ENCODE measurements around the gene SLC35G3.
"Not testable (repeated sequence)": the region's sequence is repeated elsewhere in the genome, so short reads cannot be mapped to it uniquely, and the experiment has no call there.

The SLC35G3 gene

DNA sequence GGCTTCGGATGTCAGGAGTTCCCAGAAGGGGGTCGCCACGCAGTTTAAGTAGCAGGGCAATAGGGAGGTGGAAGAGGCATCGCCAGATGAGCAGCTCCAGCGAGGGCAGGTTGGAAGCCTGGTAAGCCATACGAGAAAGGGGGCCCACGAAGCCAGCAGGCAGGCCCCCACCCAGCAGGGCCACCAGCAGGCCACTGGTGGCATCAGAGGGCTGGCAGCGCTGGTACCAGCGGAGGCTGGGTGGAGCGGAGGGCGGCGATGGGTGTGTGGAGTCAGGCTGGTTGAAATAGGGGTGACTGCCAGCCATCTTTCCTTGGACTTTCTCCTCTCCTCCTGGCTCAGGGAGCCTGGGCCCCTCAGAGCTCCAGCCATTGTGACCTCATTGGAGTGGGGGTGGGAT lies at the start of gene SLC35G3:
Gene SLC35G3 (minus strand): TSS at position 393 of the 400 bp plus-strand sequence. CDS start 86 bp downstream, at position 307.
- intact Hi-C loops (cut with DNase I); DNase-seq: not testable (repeated sequence)

DNA sequence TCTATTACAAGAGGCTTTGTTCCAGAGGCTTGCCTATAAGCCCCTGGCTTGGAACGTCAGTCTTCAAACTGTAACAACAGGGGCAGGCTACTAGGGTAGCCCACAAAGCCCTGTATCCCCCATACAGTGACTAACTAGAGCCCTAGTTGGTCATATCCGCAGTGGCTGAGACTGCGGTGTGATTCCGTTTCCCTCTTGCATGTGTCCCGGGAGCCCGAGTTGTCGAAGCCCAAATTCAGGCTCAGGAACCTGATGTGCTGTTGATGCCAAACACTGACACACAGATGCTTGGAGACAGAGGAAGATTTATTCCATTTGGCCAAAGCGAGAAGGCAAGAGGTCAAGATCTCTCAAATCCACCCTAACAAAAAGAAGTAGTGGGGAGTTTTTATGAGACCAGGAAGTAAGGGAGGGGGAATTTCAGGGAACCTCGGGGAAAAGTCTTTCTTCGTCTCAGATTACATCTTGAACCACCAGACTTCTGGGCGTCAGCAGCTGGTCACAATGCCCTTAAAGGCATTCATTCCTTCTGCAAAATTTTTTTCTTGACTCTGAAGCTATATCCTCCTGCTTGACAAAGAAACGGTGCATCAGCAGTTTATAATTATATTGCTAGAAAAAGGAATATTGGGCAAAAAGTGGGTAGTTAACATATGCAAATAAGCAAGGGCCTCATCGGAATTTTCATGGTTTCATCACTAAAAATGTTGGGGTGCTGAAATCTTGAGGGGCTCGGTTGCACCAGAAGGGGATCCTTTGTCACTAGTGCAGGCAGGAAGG lies 49.6 kb upstream of the SLC35G3 start:
- DNase-seq: peak in 3 of 10 donors; percentile 14 to 25 (median 19)
- intact Hi-C loops (cut with DNase I): no loop called here

DNA sequence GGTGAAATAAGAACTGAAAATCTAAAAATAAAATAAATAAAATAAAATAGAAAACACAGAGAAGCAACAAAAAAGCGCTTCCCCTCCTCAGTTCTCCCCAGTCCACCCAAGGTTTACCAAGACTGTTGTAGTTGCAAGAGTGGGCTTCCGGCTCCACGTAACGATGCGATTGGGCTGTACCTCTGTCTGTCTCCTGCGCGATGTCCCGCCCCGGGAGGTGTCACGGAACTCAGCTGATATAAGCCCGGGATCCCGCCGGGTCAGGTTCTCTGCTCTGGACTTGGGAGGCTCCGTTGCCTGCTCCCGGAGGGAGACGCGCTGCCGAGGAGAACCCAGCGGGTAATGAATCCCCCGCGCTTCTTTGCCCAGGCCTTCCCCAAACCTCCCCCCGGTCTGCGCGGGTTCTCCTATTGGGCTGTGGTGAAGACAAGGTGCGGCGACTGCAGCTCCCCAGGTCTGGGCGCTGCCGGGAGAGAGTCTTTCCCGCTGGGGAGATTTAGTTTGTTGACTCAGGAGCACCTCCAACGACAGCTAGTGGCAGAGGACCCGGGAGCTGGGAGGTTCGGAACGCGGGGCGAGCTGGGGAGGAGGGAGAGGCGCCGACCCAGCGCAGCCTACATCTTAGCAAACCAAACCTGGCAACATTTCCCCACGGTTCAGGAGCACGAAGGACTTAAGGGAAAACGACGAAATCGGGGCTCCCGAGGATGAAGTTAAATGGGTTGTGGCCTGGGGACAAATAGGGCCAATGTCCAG lies 48.8 kb upstream of the SLC35G3 start, which contains the start of gene SLFN5:
Gene SLFN5 (plus strand): TSS at position 268 of the 756 bp plus-strand sequence. CDS start 15,619 bp downstream, outside the sequence.
- intact Hi-C loops (cut with DNase I): no loop called here
- DNase-seq: peak; percentile 81 to 98 (median 88)

DNA sequence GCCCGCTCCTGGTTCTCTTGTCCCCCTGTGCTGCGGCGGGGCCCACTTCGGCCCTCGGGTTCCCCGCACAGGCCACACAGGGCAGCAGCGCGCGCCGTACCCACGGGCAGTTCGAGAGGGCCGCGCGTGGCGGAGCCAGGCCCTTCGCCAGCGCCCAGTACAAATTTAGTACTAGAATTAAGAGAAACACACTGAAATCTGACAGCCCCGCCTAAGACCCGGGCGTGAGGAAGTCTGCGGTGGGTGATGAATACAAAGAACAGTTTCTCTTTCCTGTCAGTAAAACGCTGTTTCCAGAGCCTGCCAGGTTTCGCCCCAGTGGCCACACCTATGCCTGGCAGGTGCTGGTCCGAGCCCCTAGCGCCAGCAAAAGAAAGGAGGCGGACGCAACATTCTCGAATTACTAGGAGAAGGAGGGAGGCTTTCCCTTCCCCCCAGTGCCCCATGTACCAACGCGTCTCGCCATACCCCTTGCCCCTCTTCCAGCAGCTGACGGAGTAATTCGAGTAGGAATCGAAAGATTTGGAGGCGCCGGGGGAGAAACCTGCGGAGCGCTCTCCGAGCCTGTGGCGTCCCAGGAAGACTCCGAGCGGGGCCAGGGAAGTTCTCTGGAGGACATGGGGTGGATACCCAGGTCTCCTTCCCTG lies 48.1 kb upstream of the SLC35G3 start:
- peak in 8 of 10 donors; percentile 13 to 83 (median 20) for DNase-seq
- intact Hi-C loops (cut with DNase I): no loop called here

DNA sequence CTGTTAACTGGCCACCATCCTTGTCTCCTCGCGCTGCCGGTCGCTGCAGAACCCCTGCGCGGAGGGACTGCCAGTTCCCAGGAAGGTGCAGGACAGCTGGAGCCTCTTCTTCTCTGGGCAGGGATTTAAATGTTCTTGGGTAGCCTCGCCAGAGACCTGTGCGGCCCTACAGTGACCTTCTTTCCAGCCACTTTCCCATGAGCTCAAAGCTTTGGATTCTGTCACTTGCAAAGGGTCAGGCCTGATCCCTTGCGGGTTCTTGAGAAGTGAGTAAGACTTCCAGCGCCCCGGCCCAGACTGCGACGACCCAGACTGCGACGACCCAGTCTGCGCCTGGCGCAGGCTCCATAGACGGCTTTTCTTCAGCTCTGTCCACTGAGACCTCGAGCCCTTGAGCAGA lies 47.3 kb upstream of the SLC35G3 start:
- intact Hi-C loops (cut with DNase I): no loop called here
- no peak for DNase-seq

DNA sequence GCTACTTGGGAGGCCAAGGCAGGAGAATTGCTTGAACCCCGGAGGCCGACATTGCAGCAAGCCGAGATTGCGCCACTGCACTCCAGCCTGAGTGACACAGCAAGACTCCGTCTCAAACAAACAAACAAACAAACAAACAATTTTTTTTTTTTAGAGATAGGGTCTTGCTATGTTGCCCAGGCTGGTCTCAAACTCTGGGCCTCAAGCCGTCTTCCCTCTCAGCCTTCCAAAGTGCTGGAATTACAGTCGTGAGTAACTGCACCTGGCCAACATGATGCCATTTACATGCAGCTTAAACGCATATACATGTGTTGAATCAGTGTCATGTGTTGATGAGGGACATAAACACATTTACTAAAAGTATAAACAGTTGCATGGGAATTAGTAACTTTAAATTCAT lies 46.7 kb upstream of the SLC35G3 start:
- intact Hi-C loops (cut with DNase I): no loop called here
- DNase-seq: no peak

DNA sequence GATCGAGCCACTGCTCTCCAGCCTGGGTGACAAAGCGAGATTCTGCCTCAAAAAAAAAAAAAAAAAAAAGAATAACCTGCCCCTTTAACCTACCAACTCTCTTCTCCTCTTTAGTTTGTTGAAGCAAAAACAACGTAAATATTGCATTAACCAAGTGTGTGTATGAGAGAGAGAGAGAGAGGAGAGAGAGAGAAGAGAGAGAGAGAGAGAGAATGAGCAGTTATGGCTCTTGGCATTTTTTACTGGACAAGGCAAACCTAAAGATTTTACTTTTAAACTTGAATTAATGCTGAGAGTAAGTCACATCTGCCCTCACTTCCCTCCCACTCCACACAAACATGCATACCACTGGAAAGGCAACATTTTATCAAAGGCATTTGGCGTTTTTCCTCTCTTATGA lies 45.6 kb upstream of the SLC35G3 start:
- DNase-seq: no peak
- intact Hi-C loops (cut with DNase I): no loop called here

DNA sequence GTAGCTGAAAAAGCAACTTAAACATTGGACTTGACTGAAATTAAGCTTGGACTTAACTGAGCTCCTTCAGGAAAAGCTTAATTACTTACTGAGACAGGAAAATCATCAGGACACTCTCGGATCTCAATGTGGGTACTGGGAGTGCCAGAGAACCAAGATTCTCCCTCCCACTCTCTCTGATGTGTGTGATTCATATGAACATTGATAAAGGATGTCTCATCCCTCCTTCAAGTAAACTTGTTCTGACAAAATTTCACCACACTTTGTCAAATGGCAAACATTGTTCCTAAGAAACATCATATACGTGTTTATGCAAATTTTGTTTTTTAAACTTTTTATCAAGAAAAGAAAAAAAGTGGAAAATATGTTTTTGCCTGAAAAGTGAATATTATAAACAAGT lies 44.6 kb upstream of the SLC35G3 start:
- intact Hi-C loops (cut with DNase I): no loop called here
- no peak for DNase-seq

DNA sequence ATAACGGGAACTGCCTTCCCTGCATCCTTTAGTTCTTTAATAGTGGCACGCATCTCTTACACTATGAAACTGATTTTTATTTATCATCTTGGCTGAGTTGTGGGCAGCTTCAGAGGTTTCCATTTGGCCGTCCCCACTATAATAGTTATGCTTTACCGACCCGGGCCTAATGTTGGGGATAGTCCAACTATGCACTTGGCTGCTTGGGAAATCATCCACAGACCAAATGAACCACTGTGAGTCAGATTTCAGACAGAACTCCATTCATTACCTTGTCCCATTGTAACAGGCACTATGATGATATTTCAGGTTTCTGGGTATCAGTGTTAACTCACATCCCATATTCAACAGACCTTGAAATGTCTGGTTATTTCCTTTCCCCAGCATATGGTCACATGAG lies 42.6 kb upstream of the SLC35G3 start:
- intact Hi-C loops (cut with DNase I): no loop called here
- DNase-seq: no peak

DNA sequence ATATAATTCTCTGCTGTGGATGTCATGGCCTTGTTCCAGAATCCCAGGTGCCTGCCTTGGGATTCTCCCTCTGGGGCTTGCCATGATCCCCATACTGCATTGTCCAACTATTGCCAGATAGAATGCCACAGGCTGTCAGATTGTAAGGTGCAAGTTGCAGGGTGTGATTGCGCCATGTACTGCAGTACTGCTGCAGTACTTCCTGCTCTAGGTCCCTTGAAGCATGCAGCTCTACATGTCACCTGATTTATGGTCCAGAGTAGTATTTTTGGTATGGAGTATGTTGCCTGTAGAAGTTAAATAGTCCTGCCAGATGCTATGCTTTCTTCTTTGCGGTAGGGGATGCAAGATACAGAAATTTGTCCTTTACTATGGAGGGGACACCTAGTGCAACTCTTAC lies 41.7 kb upstream of the SLC35G3 start:
- intact Hi-C loops (cut with DNase I): no loop called here
- DNase-seq: no peak

DNA sequence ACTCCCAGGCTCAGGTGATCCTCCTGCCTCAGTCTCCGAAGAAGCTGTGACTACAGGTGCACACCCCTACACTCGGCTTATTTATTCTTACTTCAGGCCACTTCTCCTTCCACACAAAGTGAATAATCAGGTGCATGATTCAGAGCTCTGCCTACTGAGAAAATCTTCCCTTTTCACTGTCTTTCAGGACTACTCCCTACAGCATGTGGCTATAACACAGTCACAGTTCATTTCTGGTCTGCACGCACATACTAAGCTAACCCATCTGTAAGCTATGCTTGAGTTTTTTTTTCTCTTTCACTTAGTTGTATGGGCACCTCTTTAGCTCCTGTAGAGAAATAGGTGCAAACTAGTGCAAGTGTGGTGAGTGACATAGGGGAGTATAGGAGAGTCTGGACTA lies 41.1 kb upstream of the SLC35G3 start:
- DNase-seq: no peak
- intact Hi-C loops (cut with DNase I): no loop called here

DNA sequence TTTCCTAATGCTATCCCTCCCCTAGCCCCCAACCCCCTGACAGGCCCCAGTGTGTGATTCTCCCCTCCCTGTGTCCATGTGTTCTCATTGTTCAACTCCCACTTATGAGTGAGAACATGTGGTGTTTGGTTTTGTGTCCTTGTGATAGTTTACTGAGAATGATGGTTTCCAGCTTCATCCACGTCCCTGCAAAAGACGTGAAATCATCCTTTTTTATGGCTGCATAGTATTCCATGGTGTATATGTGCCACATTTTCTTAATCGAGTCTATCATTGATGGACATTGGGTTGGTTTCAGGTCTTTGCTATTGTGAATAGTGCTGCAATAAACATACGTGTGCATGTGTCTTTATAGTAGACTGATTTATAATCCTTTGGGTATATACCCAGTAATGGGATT lies 40.1 kb upstream of the SLC35G3 start:
- DNase-seq; intact Hi-C loops (cut with DNase I): not testable (repeated sequence)

DNA sequence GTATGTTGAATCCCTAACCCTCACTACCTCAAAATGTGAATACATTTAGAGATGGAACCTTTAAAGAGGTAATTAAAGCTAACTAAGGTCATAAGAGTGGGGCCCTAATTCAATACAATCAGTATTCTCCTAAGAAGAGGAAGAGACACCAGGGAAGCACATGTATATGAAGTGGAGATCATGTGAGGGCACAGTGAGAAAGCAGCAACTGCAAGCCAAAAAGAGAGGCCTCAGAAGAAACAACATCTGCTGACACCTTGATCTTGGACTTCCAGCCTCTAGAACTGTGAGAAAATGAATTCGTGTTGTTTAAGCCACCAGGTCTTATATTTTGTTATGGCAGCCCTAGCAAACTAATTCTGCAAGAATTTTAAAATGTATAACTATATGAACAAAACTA lies 35.4 kb upstream of the SLC35G3 start:
- intact Hi-C loops (cut with DNase I): no loop called here
- DNase-seq: no peak

DNA sequence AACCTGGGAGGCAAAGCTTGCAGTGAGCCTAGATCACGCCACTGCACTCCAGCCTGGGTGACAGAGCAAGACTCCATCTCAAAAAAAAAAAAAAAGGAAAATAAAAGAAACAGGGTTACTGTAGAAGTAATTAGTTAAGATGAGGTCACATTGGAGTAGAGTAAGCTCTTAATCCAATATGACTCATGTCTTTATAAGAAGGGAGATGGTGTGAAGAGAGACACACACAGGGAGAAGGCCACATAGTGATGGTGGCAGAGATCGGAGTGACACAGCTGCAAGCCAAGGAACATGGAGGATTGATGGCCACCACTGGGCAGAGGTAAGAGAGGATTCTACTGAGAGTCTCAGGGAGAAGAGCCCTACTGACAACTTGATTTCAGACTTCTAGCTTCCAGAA lies 33.4 kb upstream of the SLC35G3 start:
- intact Hi-C loops (cut with DNase I): no loop called here
- DNase-seq: no peak

DNA sequence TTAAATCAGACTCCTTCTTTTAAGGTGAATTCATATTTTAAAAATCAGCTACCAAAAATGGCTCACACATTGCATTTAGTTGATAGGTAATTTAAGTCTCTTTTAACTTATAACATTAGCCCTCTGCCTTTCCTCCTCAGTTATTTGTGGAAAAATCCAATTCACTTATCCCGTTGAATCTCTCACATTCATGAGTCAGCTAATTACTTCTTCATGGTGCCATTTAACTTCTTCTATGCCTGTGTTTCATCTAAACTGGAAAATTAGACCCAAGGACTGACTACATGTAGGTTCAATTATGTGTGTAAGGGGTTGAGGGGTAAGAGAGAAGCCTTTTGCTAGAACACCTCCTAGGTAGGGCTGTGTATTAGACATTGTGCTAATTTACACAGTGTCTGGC lies 30.2 kb upstream of the SLC35G3 start:
- intact Hi-C loops (cut with DNase I): no loop called here
- DNase-seq: no peak

DNA sequence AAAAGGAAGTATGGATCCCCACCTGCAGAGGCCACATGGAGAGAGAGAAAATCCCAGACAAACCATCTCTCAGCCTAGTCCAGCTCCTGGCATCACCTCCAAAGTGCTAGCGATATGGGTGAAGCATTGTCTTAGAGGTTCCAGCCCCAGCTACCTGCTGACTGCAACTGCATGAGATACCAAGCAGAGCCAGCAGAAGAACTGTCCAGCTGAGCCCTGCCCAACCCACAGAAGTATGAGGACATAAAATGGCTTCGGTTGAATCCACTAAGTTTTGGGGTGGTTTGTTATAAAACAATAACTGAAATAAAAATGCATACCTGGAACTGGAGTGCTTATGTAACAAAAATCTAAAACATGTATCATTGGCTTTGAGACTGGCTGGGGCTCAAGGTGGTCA lies 28.3 kb upstream of the SLC35G3 start:
- DNase-seq: no peak
- intact Hi-C loops (cut with DNase I): no loop called here

DNA sequence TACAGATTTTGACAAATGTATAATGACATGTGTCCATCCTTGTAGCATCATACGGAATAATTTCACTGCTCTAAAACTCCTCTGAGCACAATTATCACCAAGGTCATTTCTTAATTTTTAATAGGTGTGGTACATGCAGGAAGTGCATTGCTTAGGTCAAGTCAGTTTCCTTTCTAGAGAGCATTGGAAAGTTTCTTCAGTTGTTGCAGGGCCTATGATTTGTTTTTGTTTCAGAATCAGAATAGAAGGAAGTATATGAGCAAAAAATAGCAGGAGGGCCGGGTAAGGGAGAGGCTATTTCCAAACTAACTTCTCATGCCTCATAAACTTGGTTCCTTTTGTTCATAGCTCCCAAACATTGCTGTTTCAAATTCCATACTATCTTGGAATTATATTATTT lies 24.7 kb upstream of the SLC35G3 start:
- no peak for DNase-seq
- intact Hi-C loops (cut with DNase I): no loop called here

DNA sequence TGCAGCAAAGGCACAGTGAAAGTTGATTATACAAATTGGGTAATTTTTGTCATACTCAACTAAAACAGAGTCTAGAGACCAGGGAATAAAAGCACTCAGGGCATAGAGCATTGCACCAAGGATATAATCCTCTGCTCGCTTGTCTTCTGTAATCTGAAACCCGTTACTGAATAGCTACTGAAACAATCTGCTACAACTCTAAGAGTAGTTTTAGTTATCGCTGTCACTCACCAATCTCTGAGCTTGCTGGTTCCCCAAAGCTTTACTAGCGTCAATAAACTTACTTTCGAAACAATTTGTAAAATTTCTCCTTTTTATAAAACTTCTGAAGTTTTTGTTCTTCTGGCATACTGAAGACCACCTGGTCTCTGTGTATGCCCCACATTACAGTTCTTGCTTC lies 22.9 kb upstream of the SLC35G3 start:
- DNase-seq: no peak
- intact Hi-C loops (cut with DNase I): no loop called here

DNA sequence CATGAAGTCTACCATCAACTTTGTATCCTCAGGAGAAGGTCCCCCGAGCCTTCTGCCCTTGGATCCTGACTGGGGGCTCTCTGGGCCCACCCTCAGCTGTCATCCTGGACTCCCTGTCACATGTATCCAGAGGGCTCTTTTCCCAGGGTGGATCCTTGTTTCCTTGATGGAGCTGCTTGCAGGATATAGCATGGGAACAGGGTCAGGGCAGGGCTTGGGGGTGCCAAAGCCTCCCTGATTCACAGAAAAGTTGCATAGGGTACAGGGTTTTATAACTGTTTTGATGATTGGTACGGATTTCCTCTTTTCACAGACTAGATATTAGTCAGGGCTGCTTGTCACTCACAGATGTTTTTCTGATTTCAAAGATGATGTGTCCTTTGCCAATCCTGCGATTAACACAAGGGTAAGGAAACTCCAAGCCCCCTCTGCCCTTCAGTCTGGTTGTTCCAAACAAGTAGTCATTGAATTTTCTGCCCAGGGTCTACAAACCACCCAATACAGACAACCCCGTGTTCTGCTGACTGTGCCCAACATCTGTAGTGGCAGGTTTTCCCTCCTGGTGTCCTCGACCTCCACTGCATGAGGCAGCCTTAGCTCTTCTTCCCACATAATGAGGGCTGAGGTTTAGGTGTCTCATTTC lies 20.6 kb upstream of the SLC35G3 start:
- intact Hi-C loops (cut with DNase I): no loop called here

DNA sequence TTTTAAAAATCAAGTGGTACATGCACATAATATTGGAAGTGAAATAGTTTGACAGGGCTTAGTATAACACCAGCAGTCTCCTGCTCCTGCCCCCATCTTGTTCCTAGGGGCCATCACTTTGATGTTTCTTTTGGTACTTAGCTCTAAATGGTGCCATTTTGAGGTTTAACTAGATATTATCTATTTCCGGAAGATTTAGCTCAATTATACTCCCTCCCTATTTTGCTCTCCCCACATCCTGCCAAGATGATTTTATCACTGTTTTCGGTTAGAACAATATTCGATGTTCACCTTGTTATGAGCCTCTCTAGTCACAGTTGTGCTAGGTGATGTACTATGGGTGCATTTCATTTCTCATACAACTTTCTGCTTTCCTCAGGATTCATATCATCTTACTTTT lies 20.0 kb upstream of the SLC35G3 start:
- intact Hi-C loops (cut with DNase I): no loop called here

More for the DNA sequence above, 20.6 kb upstream of the SLC35G3 start:
- no peak for DNase-seq

DNA sequence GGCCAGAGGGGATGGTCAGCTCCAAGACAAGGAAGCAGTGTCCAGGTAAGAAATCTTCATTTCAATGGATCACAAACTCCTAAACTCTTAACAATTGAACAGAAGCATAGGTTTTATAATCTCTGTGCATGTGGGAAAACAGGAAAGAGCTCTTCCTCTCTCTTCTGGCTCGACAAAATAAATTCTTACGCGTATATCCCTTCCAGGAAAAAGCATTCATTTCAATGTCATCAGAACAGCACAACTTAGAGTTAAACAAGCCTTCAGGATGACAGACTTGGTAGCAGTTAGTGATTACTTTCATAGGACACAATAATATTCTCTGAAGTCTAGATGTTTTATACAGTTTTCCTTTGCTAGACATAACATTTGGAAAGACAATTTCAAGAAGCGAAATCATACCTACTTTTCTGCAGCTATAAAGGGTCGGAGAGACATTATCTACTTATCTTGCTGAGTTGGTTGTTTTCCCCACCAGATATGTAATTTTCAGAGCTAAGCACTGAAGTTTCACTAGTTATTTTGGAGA lies 19.3 kb upstream of the SLC35G3 start:
- DNase-seq: no peak
- intact Hi-C loops (cut with DNase I): no loop called here

More for the DNA sequence above, 20.0 kb upstream of the SLC35G3 start:
- DNase-seq: no peak

Measured in posterior cingulate gyrus (tissue), 11 donors.